H1 (cell line): Measurements from ENCODE around the gene EPB41L4B. TPM values are rescaled to one million over a fixed set of nuclear protein-coding genes. Genes with fewer than 3 reads are reported as not detected.

Source experiments
- EP300 ChIP-seq, 2 experiments: IDR thresholded peaks; 1 replicate in 1 of 2; 2 replicates in 1 of 2; pipeline ENCODE4 v1.6.1; 2011 to 2012; ENCODE audit warnings: low read depth in 2 of 2, low read length in 2 of 2, mild to moderate bottlenecking in 2 of 2, borderline replicate concordance in 1 of 2, inconsistent platforms in 1 of 2, moderate library complexity in 1 of 2
- RNF2 ChIP-seq: fragments of 200-900, 300-1000 bp; sonication (generic); IDR thresholded peaks from 2 replicates; pipeline ENCODE4 v1.7.1; 2016; ENCODE audit warnings: borderline replicate concordance, low read depth, mild to moderate bottlenecking, antibody characterized with exemption, low read length; ENCODE audit not compliant: poor library complexity, severe bottlenecking; ENCODE audit errors: missing control alignments
- TCF12 ChIP-seq: IDR thresholded peaks from 2 replicates; pipeline ENCODE4 v1.6.1; 2011; ENCODE audit warnings: low read depth, mild to moderate bottlenecking, low read length
- polyA plus RNA-seq, 7 experiments: library from polyadenylated mRNA; depleted of rRNA in 3 of 7; stranded (reverse) in 5 of 7; unstranded in 2 of 7; fragments of >200 nt in 5 of 7; fragments of 200-250 nt in 2 of 7; gene quantifications; 1 replicate in 5 of 7; 2 replicates in 1 of 7; 4 replicates in 1 of 7; pipeline versions ENCODE4 v1.2.1 to v1.2.3, GENCODE V29; 2011 to 2013; ENCODE audit warnings: missing spikeins in 2 of 7, mixed read lengths in 2 of 7
- total RNA-seq: library from RNA; stranded (reverse); fragmentation: NEBNext Ultra II Directional; extraction: Animal tissue kit (Norgen Biotek cat#: 25700); gene quantifications from 2 replicates; pipeline ENCODE4 v1.2.1, GENCODE V29; 2021

EPB41L4B gene
- total and polyA plus RNA-seq, 2 of the 8 experiments (the other 6 are each of a cell fraction or from before 2014, with no cell fraction given): 11.9 to 25.0 TPM

DNA sequence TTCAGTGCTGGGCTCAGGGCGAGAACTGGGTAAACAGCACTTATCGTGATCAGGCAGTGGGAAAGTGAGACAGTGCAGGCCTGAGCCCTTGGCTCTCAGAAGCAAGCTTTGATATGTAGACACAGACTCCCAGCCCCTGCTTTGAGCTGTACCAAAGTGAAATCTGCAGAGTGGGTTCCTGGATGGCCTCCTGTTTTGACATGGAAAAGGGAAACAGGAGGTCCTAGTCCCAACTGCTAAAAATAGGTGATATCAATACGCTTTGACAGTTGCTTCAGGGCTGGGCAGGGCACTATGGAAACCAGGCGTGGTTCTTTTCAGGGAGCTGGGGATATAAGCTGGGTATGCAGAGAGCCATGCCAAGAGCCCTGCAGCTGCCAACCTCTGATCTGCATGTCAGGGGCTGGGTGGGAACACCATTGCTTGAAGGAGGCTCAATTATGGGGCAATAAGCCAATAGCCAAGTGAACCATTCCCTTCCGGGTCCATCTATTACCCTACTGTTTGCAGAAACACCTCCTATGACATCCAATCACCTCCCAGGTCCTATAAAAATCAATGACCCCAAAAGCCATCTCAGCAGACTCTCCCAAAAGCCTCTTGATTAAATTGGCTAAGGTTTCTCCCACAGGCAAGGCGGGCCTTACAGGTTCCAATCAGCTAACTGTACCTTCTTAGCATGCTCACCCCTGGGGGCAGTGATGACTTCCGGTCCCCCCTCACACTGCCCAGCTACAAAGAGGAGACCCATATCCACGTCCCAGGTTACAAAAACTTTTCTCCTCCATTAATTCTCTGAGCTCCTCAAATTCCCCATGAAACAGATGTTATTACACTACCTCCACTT is 45.8 kb downstream of the EPB41L4B start (continued):
- TF ChIP-seq EP300 (IDR thresholded peaks at IDR 0.05; ENCODE audit: borderline replicate concordance in 1 of 2, low read depth in 2 of 2, low read length in 2 of 2) (no peak), TCF12 (no peak), RNF2 (no peak)
